Vagina (tissue), 2 donors: Measurements from ENCODE around the gene METTL25B. TPM values are rescaled to one million over a fixed set of nuclear protein-coding genes. Genes with fewer than 3 reads are reported as not detected.

ENCODE experiments used
- DNase-seq, 2 donors: peaks; one replicate each; pipeline ENCODE4 v3.0.0-alpha.2; 2017; ENCODE audit errors: extremely low spot score in 2 of 2
- H3K27ac ChIP-seq: fragments of 200-600 bp; sonication (generic); one replicate; pipeline ENCODE4 v1.5.1; 2019
- H3K27me3 ChIP-seq: fragments of 200-600 bp; sonication (generic); one replicate; pipeline ENCODE4 v1.5.1; 2019
- H3K36me3 ChIP-seq, 2 donors: fragments of 200-600 bp; sonication (generic); one replicate each; pipeline ENCODE4 v1.5.1; 2017 to 2019
- H3K4me1 ChIP-seq: fragments of 200-600 bp; sonication (generic); one replicate; pipeline ENCODE4 v1.5.1; 2019
- H3K4me3 ChIP-seq, 2 donors: fragments of 200-600 bp; sonication (generic); 1 replicate in 1 of 2; 2 replicates in 1 of 2; pipeline ENCODE4 v1.5.1; 2016 to 2019
- H3K9me3 ChIP-seq: fragments of 200-600 bp; sonication (generic); one replicate; pipeline ENCODE4 v1.5.1; 2019
- POLR2A ChIP-seq, 2 donors: fragments of 450-650 bp; IDR thresholded peaks; one replicate each; pipeline ENCODE4 v1.6.1; 2017; ENCODE audit warnings: antibody characterized with exemption in 2 of 2, mild to moderate bottlenecking in 2 of 2, moderate library complexity in 2 of 2
- POLR2AphosphoS5 ChIP-seq, 2 donors: sonication (generic); formaldehyde crosslinking; IDR thresholded peaks; one replicate each; pipeline ENCODE4 v1.9.0; 2017; ENCODE audit warnings: antibody characterized with exemption in 2 of 2, mild to moderate bottlenecking in 2 of 2, low read depth in 1 of 2; ENCODE audit not compliant: insufficient read depth in 1 of 2
- intact Hi-C: fragments of 100-400 bp; cut with DNase I; formaldehyde crosslinking; loops from one replicate; pipeline ENCODE4 v1.15.1; 2023
- total RNA-seq: library from RNA; depleted of rRNA; stranded (reverse); fragments of >200 nt; gene quantifications from one replicate; pipeline ENCODE4 v1.2.3, GENCODE V29; 2016
- TF ChIP-seq, protein P1 (sequence below), 3 experiments: fragments of 450-650 bp in 2 of 3; fragments of 200-600 bp in 1 of 3; sonication (generic) in 1 of 3; IDR thresholded peaks; one replicate each; pipeline ENCODE4 v1.5.1; 2017 to 2019; ENCODE audit warnings: antibody characterized with exemption in 3 of 3, mild to moderate bottlenecking in 2 of 3, moderate library complexity in 2 of 3

The METTL25B gene
- total RNA-seq: 17.7 TPM

DNA sequence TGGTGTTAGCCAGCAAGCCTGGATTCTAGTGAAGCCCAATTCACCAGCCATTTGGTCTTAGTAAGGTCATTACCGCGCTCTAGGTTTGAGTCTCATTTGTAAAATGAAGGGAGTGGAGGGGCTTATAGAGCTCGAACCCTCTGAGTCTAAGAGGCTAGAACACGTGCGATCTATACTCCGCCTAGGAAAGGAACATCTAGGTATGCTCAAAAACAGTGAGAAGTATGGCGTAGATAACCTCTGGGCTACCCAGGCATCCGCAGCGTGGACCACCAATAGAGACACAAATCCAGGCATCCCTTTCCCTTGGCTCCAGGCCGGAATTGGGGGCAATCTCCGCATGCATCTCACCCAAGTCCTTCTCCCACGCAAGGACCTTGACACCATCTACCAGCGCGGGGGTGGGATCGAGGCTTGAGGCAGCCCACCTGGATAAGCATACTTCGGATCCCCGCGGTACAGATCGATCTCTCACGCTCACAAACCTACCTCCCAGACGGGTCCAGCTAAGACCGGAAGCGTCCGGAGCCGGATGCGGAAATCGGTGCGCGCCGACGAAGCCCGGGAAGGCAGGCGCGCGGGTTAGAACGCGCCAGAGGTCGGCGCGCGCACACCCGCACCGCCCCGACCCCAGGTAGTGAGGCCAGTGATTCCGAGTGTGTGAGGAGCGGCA lies at the start of gene METTL25B:
METTL25B (plus strand) TSS at position 544 of the 673 bp plus-strand sequence. CDS start 636 bp downstream, outside the sequence.
- Histone ChIP-seq H3K4me3 (peak within 1 kb of the TSS; percentile 83 to 90), H3K36me3 (peaks cover 0 to 15% of the 10 kb centered on the region in 2 donors), H3K27ac (peak within 1 kb of the TSS; percentile 99), H3K4me1 (peaks cover 59% of the 10 kb centered on the region), H3K27me3 (no peaks in the 10 kb centered on the region), H3K9me3 (no peaks in the 10 kb centered on the region)
- peak in 1 of 2 donors; percentile 96 for DNase-seq
- intact Hi-C loops: loop anchor here (2.0 kb wide), 1 partner anchor 23 kb away; the partner anchor contains the start of gene CRABP2
- TF ChIP-seq POLR2A (IDR thresholded peaks at IDR 0.05) (peak in 1 of 2 donors; percentile 2), POLR2AphosphoS5 (IDR thresholded peaks at IDR 0.05; ENCODE audit: insufficient read depth in 1 of 2, low read depth in 1 of 2) (no peak)
- TF ChIP-seq, protein P1, sequence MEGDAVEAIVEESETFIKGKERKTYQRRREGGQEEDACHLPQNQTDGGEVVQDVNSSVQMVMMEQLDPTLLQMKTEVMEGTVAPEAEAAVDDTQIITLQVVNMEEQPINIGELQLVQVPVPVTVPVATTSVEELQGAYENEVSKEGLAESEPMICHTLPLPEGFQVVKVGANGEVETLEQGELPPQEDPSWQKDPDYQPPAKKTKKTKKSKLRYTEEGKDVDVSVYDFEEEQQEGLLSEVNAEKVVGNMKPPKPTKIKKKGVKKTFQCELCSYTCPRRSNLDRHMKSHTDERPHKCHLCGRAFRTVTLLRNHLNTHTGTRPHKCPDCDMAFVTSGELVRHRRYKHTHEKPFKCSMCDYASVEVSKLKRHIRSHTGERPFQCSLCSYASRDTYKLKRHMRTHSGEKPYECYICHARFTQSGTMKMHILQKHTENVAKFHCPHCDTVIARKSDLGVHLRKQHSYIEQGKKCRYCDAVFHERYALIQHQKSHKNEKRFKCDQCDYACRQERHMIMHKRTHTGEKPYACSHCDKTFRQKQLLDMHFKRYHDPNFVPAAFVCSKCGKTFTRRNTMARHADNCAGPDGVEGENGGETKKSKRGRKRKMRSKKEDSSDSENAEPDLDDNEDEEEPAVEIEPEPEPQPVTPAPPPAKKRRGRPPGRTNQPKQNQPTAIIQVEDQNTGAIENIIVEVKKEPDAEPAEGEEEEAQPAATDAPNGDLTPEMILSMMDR (IDR thresholded peaks at IDR 0.05): no peak

DNA sequence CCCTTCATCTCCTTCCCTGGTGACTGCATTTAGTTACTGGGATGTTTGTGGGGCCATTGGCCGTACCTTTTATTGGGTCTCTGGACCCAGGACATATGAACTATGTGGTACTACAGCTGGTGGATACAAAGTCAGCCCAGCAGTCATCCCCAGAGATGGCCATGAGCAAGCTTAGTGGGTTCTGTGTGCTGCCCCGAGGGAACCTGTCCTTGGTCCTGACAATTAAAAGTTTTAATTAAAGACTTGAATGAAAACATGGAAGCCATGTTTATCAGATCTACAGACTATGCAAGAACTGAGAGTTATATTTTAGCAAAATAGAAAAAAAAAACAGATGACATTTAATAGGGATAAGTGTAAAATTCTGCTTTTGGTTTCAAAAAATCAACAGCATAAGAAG lies 48.2 kb upstream of the METTL25B start:
- Histone ChIP-seq H3K4me3 (no peak overlapping the region), H3K36me3 (no peaks in the 10 kb centered on the region), H3K4me1 (peaks cover 27% of the 10 kb centered on the region), H3K27ac (no peak overlapping the region), H3K9me3 (no peaks in the 10 kb centered on the region), H3K27me3 (no peaks in the 10 kb centered on the region)
- no peak for DNase-seq
- intact Hi-C loops: no loop called here
- TF ChIP-seq, protein P1 (IDR thresholded peaks at IDR 0.05): no peak

DNA sequence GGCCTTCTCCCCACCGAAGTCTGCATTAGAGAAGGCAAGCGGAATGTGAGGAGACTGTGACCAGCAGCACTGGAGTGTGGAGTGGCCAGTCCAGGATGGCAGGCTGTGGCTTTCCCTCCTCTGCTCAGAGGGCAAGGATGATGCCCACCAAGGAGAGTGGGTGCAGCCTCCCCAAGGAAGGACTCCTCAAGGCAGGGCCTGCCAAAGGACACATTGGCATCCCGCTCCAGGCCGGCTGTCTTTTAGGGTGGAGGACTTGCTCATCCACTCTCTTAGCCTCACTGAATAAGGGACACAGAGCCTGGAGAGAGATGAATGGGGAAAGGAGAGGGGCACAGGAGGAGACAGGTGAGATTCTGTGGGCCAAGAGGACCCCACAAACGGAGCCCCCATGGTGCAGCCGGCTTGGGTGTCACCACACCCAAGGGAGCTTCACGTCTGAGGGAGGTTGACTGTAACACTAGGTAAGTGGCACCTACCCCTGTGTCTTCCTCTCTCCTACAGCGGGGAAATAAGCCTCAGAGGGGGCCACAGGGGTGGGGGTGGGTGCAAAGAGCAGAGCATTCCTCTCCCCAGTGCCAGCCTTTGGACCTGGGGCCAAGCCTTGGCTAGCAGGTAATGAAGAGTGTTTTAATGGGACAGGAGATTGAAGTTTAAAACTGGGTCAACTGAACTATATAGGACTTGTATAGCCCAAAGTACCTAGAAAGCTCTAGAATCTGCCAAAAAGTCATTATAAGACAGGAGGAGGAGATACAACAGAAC lies 46.9 kb upstream of the METTL25B start:
- Histone ChIP-seq H3K36me3 (no peaks in the 10 kb centered on the region), H3K4me3 (no peak overlapping the region), H3K27ac (no peak overlapping the region), H3K4me1 (peaks cover 14% of the 10 kb centered on the region), H3K27me3 (no peaks in the 10 kb centered on the region), H3K9me3 (no peaks in the 10 kb centered on the region)
- DNase-seq: no peak
- TF ChIP-seq POLR2AphosphoS5 (IDR thresholded peaks at IDR 0.05; ENCODE audit: insufficient read depth in 1 of 2, low read depth in 1 of 2): no peak
- TF ChIP-seq, protein P1 (IDR thresholded peaks at IDR 0.05): no peak
- no peak for TF ChIP-seq POLR2A (IDR thresholded peaks at IDR 0.05)
- intact Hi-C loops: no loop called here

DNA sequence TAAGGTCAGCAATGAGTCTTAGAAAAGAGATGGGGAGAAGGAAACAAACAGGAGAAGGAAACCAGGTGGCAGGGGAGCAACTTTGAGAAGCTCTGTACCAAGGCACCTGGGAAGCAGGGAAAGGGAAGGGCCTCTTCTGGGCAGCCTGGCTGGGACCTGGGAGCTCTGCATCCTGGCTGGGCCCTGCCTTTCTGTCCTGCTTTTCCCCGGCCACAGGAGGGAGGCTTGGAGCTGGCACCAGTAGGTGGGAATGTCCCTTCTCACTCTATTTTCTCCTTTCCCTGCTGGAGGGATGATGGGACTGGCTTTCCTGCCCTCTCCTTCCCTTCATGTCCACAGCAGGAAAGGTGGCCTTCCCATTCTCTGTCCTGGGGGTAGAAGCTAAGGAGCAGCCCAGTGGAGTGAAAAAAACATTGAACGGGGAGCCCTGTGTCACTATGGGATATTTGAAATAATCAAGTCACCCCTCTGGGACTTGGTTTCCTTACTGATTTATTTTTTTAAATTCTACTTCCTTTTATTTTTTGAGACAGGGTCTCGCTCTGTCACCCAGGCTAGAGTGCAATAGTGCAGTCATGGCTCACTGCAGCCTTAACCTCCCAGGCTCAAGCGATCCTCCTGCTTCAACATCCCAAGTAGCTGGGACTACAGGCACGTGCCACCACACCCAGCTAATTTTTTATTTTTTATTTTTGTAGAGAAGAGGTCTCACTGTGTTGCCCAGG lies 45.9 kb upstream of the METTL25B start:
- H3K9me3 ChIP-seq: no peaks in the 10 kb centered on the region
- intact Hi-C loops: no loop called here
- peaks cover 6% of the 10 kb centered on the region for H3K4me1 ChIP-seq
- H3K27me3 ChIP-seq: no peaks in the 10 kb centered on the region
- DNase-seq: no peak
- H3K4me3 ChIP-seq: no peak overlapping the region
- no peaks in the 10 kb centered on the region for H3K36me3 ChIP-seq
- TF ChIP-seq, protein P1 (IDR thresholded peaks at IDR 0.05): no peak
- TF ChIP-seq POLR2A (IDR thresholded peaks at IDR 0.05): no peak
- H3K27ac ChIP-seq: no peak overlapping the region
